ENCODE data around the gene GHRHR.

DNA sequence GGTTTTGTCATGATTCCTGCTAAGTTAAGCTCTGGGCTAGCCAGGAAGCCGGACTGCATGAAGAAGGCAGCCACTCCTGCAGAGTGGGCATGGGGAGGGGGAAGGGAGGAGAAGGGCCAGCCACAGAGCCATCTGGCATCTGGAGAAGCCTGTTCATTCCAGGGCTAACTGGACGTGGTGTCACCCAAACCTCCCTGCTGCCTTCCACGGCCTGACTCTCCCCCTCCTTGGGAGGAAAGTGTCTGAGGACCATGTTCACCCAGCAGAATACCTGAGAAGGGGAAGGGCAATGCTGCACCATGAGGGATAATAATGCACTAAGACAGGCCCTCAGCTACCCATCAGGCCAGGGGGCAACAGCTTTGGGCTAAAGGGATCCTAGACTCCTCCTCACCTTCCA is 36.7 kb upstream of the GHRHR start:
- TF ChIP-seq CTCF (IDR thresholded peaks at IDR 0.05; ENCODE audit: low read depth, low read length, poor library complexity, severe bottlenecking) (no peak), EZH2phosphoT487 (IDR thresholded peaks at IDR 0.05; ENCODE audit: borderline replicate concordance, low read length) (no peak)
